Right atrium auricular region (tissue), 2 donors: Measurements from ENCODE around the gene MAD1L1. TPM values are rescaled to one million over a fixed set of nuclear protein-coding genes. Genes with fewer than 3 reads are reported as not detected.

ENCODE experiments used
- DNase-seq: peaks from one replicate; pipeline ENCODE4 v3.0.0-alpha.2; 2019; ENCODE audit warnings: low spot score
- H3K27ac ChIP-seq, 2 donors: fragments of 200-600 bp; sonication (generic); 1 replicate in 1 of 2; 2 replicates in 1 of 2; pipeline ENCODE4 v1.5.1; 2016 to 2019
- H3K27me3 ChIP-seq, 2 donors: fragments of 200-600 bp; sonication (generic); one replicate each; pipeline versions ENCODE4 v1.5.1 to v1.6.0; 2017 to 2019
- H3K36me3 ChIP-seq: fragments of 200-600 bp; sonication (generic); one replicate; pipeline ENCODE4 v1.5.1; 2016
- H3K4me1 ChIP-seq, 2 donors: fragments of 200-600 bp; sonication (generic); one replicate each; pipeline versions ENCODE4 v1.5.1 to v1.6.0; 2017 to 2019
- H3K4me3 ChIP-seq, 2 donors: fragments of 200-600 bp; sonication (generic); 1 replicate in 1 of 2; 2 replicates in 1 of 2; pipeline ENCODE4 v1.5.1; 2017 to 2019; ENCODE audit warnings: mild to moderate bottlenecking in 1 of 2, moderate library complexity in 1 of 2
- H3K9me3 ChIP-seq, 2 donors: fragments of 200-600 bp; sonication (generic); one replicate each; pipeline ENCODE4 v1.5.1; 2019
- CTCF ChIP-seq, 2 donors: fragments of 200-600 bp; sonication (generic); IDR thresholded peaks; one replicate each; pipeline ENCODE4 v1.5.1; 2019; ENCODE audit warnings: antibody characterized with exemption in 2 of 2
- total RNA-seq, 2 donors: library from RNA; depleted of rRNA; stranded (reverse); fragments of >200 nt; gene quantifications; one replicate each; pipeline ENCODE4 v1.1.0, GENCODE V29; 2016

MAD1L1 gene
- total RNA-seq, 2 donors from 2014 or later = 13.3 to 31.9 TPM

DNA sequence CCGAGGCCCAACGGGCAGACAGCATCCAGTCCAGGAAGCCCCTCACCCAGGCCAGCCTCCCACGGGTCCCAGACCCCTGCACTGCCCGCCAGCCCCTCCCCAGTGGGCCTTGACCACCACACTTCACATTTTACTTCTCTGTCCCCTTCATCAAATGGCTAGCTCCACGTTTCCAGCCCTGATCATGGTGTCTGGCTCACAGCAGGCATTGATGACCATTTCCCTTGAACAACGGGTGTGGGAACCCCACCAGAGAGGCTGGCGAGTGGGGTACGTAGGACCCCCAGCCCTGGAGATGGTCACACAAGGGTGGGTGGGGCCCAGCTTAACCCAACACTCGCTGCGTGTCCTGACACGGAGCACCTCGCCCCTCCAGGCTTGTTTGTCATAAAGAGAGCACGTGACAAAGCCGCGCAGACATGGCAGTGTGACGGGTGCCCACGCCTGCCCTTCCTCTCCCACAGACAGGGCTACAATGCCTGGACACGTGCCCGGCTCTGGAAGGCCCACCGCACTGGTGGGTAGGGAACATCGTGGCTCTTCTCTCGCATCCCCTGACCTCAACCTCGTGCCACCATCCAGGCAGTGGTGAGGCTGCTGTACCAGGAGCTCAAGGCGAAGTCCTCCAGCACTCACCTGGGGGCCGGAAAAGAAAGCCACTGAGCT is 267.7 kb downstream of the MAD1L1 start:
- DNase-seq = no peak
- H3K9me3 ChIP-seq = no peaks in the 10 kb centered on the region
- no peak for TF ChIP-seq CTCF (IDR thresholded peaks at IDR 0.05)
- no peaks in the 10 kb centered on the region for H3K4me1 ChIP-seq
- no peaks in the 10 kb centered on the region for H3K36me3 ChIP-seq
- no peak overlapping the region for H3K4me3 ChIP-seq
- H3K27me3 ChIP-seq = no peaks in the 10 kb centered on the region
- no peak overlapping the region for H3K27ac ChIP-seq

DNA sequence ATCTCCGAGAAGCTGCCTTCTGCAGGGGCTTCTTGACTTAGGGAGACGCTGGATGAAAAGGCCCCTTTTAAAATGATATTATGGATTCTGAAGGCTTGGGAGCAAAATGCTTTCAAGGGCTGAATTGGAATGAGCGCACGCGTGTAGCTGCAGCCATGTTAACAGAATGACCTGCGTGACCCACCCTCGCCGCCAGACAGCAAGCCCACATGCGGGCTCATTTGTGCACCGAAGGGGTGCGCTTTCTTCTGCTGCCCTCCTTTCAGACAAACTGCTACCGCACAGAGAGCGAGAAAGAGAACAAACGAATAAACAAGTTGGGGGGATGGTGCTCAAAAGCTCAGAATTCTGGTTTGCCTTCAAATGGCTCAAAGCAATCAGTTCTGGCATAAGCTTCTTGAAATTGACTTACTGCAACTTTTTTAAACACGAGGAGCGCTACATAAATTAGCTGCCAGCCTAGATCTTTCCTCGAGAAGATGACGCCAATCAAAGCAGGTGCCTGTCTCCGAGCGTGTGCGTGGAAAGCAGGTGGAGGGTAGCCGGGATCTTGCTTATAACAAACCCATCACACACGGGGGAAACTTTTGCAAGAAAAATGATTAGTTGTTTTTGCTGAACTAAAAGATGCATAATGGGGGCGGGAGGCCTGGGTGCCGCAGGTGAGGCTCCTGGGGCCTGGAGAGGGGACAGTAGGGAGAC is 268.4 kb downstream of the MAD1L1 start:
- H3K36me3 ChIP-seq = no peaks in the 10 kb centered on the region
- H3K27ac ChIP-seq = no peak overlapping the region
- no peaks in the 10 kb centered on the region for H3K9me3 ChIP-seq
- TF ChIP-seq CTCF (IDR thresholded peaks at IDR 0.05) = no peak
- no peaks in the 10 kb centered on the region for H3K4me1 ChIP-seq
- no peaks in the 10 kb centered on the region for H3K27me3 ChIP-seq
- H3K4me3 ChIP-seq = no peak overlapping the region
- no peak for DNase-seq

DNA sequence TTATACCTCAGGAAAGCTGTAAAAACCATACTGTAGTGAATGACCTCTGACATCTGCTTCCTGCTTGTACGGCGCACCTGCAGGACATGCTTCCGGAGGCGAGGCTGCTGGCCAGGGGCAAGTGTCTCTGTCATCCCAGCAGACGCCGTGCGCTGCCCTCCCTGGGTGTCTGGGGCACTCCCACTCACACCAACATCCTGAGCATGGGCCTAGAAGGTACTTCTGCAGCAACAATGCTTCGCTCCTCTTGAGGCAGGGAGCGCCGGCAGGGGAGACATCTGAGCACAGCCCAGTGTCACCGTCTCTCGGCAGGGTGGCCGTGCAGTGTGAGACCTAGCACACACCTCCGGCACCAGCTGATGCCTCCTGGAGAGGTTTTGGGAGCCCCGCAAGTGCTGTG is 269.2 kb downstream of the MAD1L1 start:
- TF ChIP-seq CTCF (IDR thresholded peaks at IDR 0.05) = no peak
- H3K27me3 ChIP-seq = no peaks in the 10 kb centered on the region
- no peak for DNase-seq
- no peak overlapping the region for H3K4me3 ChIP-seq
- no peak overlapping the region for H3K27ac ChIP-seq
- no peaks in the 10 kb centered on the region for H3K9me3 ChIP-seq
- no peaks in the 10 kb centered on the region for H3K4me1 ChIP-seq
- no peaks in the 10 kb centered on the region for H3K36me3 ChIP-seq

- no peaks in the 10 kb centered on the region for H3K27me3 ChIP-seq
- DNase-seq = no peak
- no peak overlapping the region for H3K4me3 ChIP-seq
- no peaks in the 10 kb centered on the region for H3K9me3 ChIP-seq
- no peaks in the 10 kb centered on the region for H3K4me1 ChIP-seq
- H3K36me3 ChIP-seq = no peaks in the 10 kb centered on the region
- no peak for TF ChIP-seq CTCF (IDR thresholded peaks at IDR 0.05)
- H3K27ac ChIP-seq = no peak overlapping the region
These were observed 271.0 kb downstream of the MAD1L1 start for GRCh38 chr7:1961701-1962276.

DNA sequence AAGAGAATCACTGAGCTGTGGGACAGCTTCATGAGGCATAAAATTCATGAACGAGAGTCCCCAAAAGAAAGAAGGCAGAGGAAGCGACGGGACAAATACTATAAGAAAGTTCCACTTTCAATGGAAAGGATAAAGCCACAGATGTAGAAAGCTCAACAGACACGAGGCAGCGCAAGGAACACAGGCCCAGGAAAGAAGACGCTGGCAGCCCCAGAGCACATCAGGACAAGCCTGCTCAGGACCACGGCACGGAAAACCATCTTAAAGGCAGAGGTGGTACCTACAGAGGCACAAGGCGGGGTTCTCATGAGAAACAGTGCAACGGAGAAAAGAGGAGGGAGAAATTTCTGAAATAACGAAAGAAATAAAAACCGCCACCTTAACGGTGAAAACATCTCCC is 273.4 kb downstream of the MAD1L1 start:
- Histone ChIP-seq H3K9me3 (no peaks in the 10 kb centered on the region), H3K27me3 (no peaks in the 10 kb centered on the region), H3K36me3 (no peaks in the 10 kb centered on the region), H3K4me1 (no peaks in the 10 kb centered on the region), H3K4me3 (no peak overlapping the region), H3K27ac (no peak overlapping the region)
- TF ChIP-seq CTCF (IDR thresholded peaks at IDR 0.05) = no peak
- no peak for DNase-seq
